ENCODE data around the gene TRERF1.

- TF ChIP-seq CTCF (IDR thresholded peaks at IDR 0.05), result no peak
- no peak for TF ChIP-seq POLR2A (IDR thresholded peaks at IDR 0.05)
Observed at GRCh38 chr6:42372699-42373098, 79.0 kb downstream of the TRERF1 start.

Data from lower leg skin (tissue), 3 donors.